Measurements from ENCODE around the gene ANAPC16.
"Not testable (repeated sequence)": the region's sequence is repeated elsewhere in the genome, so short reads cannot be mapped to it uniquely, and the experiment has no call there.

DNA sequence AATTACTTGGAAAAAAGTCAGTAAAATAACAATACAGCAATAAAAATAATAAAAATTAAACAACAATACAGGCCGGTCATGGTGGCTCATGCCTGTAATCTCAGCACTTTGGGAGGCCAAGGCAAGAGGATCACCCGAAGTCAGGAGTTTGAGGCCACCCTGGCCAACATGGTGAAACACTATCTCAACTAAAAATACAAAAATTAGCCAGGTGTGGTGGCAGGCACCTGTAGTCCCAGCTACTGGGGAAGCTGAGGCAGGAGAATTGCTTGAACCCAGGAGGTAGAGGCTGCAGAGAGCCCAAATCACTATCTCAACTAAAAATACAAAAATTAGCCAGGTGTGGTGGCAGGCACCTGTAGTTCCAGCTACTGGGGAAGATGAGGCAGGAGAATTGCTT, 4.0 kb upstream of the ANAPC16 start:
- not testable (repeated sequence) for TF ChIP-seq REST (IDR thresholded peaks at IDR 0.05; ENCODE audit: borderline replicate concordance); EP300 (conservative IDR thresholded peaks at IDR 0.05; ENCODE audit: poor library complexity, severe bottlenecking); MXI1 (conservative IDR thresholded peaks at IDR 0.05; ENCODE audit: poor library complexity, severe bottlenecking)
